ENCODE data around the gene SLC1A4.

The SLC1A4 gene

GRCh38 chr2:64982932-64983331, 6.3 kb upstream of the SLC1A4 start:
- no peak for DNase-seq (ENCODE audit: low read depth)
- H3K4me3 ChIP-seq (ENCODE audit: low read depth, low read length) = no peak overlapping the region
- TF ChIP-seq CTCF (IDR thresholded peaks at IDR 0.05; ENCODE audit: low read depth, low read length, missing control alignments) = no peak

- H3K4me3 ChIP-seq (ENCODE audit: low read depth, low read length) = no peak overlapping the region
- no peak for DNase-seq (ENCODE audit: low read depth)
- TF ChIP-seq CTCF (IDR thresholded peaks at IDR 0.05; ENCODE audit: low read depth, low read length, missing control alignments) = no peak
These were observed 3.8 kb upstream of the SLC1A4 start for GRCh38 chr2:64985447-64985846.

DNA sequence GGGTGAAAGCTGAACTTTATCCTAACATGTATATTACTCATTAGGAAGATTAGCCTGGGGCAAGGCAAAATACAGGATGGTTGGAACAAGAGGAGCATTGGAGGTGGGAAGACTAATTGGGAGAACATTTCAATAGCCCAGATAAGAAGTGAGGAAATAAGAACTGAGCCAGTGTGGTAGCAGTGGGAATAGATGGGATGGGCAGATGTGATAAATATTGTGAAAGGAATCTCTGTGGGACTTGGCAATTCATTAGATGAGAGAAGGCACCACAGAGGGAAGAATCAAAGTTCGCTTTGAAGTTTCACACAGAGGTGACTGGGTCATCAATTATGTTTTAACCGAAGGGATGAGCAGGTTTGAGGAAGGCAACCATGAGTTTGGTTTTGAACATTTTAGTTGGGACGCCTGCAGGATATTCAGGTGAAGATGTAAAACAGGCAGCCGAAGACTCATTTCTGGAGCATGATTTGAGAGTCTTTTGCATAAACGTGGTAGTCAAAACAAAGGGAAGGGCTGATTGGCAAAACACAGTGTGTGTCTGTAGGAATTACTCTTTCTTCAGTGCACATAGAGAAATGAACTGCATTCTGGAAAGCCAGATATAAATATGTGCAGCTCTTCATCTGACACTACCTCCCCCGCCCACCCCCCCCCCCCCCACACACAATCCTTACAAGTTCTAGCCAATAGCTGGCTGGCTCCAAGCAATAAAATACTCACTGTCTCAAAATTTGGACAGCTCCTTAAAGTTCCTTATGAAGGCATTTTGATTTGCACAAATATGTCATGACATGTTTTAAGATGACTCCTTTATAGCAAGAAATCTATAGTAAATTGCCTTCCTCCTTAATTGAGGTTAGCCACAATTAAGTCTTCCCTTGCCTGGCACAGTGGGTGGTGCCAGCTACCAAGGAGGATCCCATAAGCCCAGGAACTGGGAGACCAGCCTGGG, 1.9 kb upstream of the SLC1A4 start:
- DNase-seq (ENCODE audit: low read depth) = peak; percentile 70
- H3K4me3 ChIP-seq (ENCODE audit: low read depth, low read length) = peak overlapping the region; percentile 77
- TF ChIP-seq CTCF (IDR thresholded peaks at IDR 0.05; ENCODE audit: low read depth, low read length, missing control alignments) = no peak

DNA sequence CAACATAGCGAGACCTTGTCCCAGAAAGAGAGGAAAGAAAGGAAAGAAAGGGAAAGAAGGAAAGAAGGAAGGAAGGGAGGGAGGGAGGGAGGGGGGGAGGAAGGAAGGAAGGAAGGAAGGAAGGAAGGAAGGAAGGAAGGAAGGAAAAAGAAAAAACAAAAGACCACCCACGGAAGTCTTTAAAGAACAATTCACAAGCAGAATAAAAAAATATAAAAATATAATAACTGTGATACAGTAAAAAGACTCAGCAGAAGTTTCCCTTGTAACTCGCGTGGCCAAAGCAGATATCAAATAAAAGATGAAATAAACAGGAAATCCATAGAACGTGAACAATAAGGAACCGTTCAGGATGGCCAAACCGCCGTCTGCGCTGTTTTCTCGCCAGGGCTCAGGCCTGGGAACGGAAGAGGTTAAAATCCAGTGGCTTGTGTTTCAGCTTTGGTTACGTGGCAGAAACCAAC, 1.2 kb upstream of the SLC1A4 start:
- no peak for DNase-seq (ENCODE audit: low read depth)
- TF ChIP-seq CTCF (IDR thresholded peaks at IDR 0.05; ENCODE audit: low read depth, low read length, missing control alignments) = no peak
- peak overlapping the region; percentile 77 for H3K4me3 ChIP-seq (ENCODE audit: low read depth, low read length)

DNA sequence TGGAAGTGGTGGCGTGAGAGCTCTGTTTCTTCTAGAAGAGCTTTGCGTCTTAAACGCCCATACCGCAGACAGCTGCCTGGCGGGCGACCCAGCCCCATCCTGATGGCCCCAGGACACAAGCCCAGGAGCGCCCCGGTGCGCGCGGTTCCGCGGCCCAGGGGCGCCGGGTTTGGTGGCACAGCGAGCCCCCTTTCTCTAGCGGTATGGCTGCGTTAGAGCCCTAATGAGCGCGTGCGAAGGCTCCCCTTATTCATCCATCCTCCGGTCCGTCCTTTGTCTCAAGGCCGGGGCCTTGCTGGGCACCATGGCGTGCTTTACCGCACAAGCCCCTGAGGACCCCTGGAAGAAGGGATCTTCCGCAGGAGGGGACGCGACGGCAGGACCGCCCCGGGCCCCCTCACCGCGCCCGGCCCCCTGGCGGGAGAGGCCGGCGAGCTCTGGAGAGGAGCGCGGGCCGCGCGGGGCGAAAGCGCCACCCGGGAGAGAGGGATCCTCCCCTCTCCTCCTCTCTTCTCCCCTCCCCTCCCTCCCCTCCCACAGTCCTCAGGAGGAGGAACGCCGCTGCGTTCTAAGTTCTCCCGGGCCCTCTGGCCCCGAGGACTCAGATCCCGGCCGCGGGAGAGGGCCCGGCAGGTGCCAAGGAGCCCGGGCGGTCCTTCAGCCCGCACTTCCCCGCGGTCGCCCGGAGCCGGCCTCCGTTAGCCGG, 626 bp upstream of the SLC1A4 start:
- H3K4me3 ChIP-seq (ENCODE audit: low read depth, low read length) = peak overlapping the region; percentile 77
- DNase-seq (ENCODE audit: low read depth) = peak; percentile 82
- TF ChIP-seq CTCF (IDR thresholded peaks at IDR 0.05; ENCODE audit: low read depth, low read length, missing control alignments) = peak; percentile 36

- peak overlapping the region; percentile 77 for H3K4me3 ChIP-seq (ENCODE audit: low read depth, low read length)
- DNase-seq (ENCODE audit: low read depth) = no peak
- no peak for TF ChIP-seq CTCF (IDR thresholded peaks at IDR 0.05; ENCODE audit: low read depth, low read length, missing control alignments)
These were observed 899 bp downstream of the SLC1A4 start for GRCh38 chr2:64989982-64990614.
